ENCODE results near the gene FIBP. TPM values are rescaled to one million over a fixed set of nuclear protein-coding genes. Genes with fewer than 3 reads are reported as not detected.
A peak's percentile ranks its signal among the peaks of the same experiment; 100 is the strongest.

FIBP gene
- total RNA-seq, 1 experiment from 2014 or later: 80.8 TPM

DNA sequence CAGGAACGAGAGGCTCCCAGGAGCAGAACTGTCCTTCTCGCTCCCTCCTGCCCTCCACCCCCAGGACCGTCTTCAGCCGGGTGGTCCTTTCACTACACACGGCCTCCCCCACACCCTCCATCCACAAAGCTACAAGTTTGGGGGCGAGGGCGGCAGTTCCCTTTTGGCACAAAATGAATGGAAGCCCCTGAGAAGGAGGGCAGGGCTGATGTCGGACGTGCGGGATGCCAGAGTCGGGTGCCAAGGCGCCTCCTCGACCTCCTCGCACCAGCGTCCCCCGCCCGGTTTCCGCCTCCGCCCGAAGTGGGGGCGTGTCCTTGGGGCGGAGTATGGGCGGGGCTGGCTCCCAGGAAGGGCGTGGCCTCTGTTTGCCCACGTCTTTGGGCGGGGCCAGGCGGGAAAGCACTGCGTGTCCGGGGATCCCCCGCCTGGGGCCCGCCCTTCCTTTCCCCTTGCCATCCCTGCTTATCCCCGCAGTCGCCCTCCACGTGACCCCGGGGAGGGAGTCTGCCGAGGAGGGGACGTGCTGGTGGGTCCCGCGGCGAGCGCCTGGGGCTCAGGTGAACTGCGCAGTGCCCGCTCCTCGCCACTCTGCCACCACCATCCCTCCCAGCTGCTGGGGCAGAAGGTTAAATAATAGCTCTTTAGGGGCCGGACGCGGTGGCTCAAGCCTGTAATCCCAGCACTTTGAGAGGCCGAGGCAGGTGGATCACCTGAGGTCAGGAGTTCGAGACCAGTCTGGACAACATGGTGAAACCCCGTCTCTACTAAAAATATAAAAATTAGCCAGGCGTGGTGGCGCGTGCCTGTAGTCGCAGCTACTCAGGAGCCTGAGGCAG lies 14.7 kb downstream of the FIBP start:
- no peaks in the 10 kb centered on the region for H3K36me3 Mint-ChIP-seq (ENCODE audit: insufficient read depth, unreplicated experiment)
- H3K27ac Mint-ChIP-seq (ENCODE audit: low read depth, unreplicated experiment): peak overlapping the region; percentile 87
- no TSS peak for BruUV-seq (replicated peaks)
- ChIA-PET CTCF (interaction anchor here (0.6 to 2.1 kb wide), 7 partner anchors 11 to 162 kb away, joined by 3 to 20 read pairs (median 4); partner anchors contain the start of genes CCDC85B, FIBP, KAT5 and MUS81), POLR2A (interaction anchor here (0.6 to 2.2 kb wide), 10 partner anchors 11 to 487 kb away, joined by 3 to 18 read pairs (median 4); partner anchors contain the start of genes C11orf68, CCDC85B, CFL1 and FIBP)
- H3K4me1 Mint-ChIP-seq (ENCODE audit: insufficient read depth, unreplicated experiment): peaks cover 7% of the 10 kb centered on the region
- no peaks in the 10 kb centered on the region for H3K27me3 Mint-ChIP-seq (ENCODE audit: insufficient read depth, unreplicated experiment)
- intact Hi-C loops (cut with micrococcal nuclease): no loop called here
- TF ChIP-seq, protein P1, sequence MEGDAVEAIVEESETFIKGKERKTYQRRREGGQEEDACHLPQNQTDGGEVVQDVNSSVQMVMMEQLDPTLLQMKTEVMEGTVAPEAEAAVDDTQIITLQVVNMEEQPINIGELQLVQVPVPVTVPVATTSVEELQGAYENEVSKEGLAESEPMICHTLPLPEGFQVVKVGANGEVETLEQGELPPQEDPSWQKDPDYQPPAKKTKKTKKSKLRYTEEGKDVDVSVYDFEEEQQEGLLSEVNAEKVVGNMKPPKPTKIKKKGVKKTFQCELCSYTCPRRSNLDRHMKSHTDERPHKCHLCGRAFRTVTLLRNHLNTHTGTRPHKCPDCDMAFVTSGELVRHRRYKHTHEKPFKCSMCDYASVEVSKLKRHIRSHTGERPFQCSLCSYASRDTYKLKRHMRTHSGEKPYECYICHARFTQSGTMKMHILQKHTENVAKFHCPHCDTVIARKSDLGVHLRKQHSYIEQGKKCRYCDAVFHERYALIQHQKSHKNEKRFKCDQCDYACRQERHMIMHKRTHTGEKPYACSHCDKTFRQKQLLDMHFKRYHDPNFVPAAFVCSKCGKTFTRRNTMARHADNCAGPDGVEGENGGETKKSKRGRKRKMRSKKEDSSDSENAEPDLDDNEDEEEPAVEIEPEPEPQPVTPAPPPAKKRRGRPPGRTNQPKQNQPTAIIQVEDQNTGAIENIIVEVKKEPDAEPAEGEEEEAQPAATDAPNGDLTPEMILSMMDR (IDR thresholded peaks at IDR 0.05; ENCODE audit: unreplicated experiment): no peak
- DNase-seq (ENCODE audit: unreplicated experiment): peak; percentile 92
- no peaks in the 10 kb centered on the region for H3K9me3 Mint-ChIP-seq (ENCODE audit: unreplicated experiment)
- H3K4me3 Mint-ChIP-seq (ENCODE audit: unreplicated experiment): peak overlapping the region; percentile 78

DNA sequence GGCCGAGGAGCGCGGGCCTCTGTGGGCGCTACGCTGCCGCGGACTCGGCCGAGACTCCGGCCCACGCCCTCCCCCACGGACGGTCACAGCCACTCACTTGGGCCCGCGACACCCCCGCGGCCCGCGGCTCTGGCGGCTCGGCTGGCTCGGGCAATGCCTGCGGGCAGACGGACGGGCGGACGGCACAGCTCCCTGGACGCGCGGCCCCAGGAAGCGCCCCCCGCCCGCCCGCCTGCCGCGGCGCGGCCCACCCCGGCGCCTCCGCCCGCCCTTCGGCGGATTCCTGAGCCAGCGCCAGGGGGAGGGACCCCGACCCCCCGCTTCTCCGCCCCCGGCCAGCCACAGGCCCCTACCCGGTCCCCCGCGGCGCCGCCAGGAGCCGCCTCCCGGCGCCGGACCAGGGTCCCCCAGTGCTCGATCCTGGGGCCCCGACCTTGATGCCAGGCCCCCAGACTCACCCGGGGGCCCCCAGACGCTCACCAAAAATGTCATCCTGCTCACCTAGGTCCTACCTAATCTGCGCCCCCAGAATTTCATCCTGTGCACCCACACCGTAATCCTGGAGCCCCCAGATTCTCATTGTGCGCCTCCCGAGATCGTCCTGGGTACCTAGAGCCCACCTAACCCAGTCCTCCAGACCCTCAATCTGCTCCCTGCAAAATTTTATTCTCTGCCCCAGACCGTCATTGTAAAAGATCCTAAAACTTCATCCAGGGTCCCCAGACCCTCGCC lies 15.5 kb downstream of the FIBP start, which contains the start of gene EFEMP2:
Gene EFEMP2 (minus strand): TSS at position 215 of the 732 bp plus-strand sequence. CDS start 446 bp downstream, outside the sequence.
- Mint-ChIP-seq H3K9me3 (ENCODE audit: unreplicated experiment) (no peaks in the 10 kb centered on the region), H3K4me3 (ENCODE audit: unreplicated experiment) (peak within 1 kb of the TSS; percentile 78), H3K27ac (ENCODE audit: low read depth, unreplicated experiment) (peak within 1 kb of the TSS; percentile 87), H3K4me1 (ENCODE audit: insufficient read depth, unreplicated experiment) (peaks cover 7% of the 10 kb centered on the region), H3K27me3 (ENCODE audit: insufficient read depth, unreplicated experiment) (no peaks in the 10 kb centered on the region), H3K36me3 (ENCODE audit: insufficient read depth, unreplicated experiment) (no peaks in the 10 kb centered on the region)
- DNase-seq (ENCODE audit: unreplicated experiment): no peak
- ChIA-PET CTCF (interaction anchor here (1.8 to 4.5 kb wide), 3 partner anchors 12 to 13 kb away, joined by 15 to 41 read pairs (median 20); partner anchors contain the start of gene MUS81), POLR2A (interaction anchor here (0.7 to 4.6 kb wide), 7 partner anchors 13 to 258 kb away, joined by 3 to 57 read pairs (median 4); partner anchors contain the start of genes CATSPER1, CCDC85B, CFL1 and FIBP)
- TF ChIP-seq, protein P1 (IDR thresholded peaks at IDR 0.05; ENCODE audit: unreplicated experiment): no peak
- intact Hi-C loops (cut with micrococcal nuclease): no loop called here
- BruUV-seq (replicated peaks): no TSS peak

DNA sequence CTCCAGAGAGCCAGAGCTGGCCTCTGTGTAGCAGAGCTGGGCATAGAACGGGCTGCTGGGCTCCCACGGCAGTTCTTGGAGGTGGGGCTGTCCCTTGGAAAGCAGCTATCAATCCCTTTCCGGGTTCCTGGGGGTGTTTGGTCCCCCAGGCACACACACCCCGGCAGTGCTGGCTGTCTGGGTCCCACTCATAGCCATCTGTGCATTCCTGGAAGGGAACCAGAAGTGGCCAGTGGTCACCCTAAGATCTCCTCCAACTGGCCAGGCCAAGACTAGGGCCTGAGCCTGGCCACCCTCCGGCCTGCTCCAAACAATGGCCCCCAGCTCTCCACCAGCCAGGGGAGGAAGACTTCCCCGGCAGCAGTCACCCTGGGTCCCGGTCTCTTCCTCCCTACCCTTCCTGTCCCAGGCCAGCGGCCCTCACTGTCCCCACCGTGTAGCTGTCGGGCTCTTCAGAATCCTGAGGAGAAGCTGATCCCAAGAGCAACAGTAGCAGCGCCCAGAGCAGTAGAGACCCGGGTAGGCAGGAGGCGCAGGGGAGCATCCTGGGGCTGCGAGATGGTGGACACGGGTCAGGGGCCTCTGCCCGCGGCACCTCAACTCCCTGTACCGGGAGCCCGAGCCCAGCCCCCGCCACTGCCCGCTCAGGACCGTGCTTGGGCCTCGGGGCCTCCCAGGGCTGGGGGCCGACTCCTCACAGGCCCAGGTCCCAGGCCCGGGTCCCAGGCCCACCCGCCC lies 16.3 kb downstream of the FIBP start:
- H3K4me1 Mint-ChIP-seq (ENCODE audit: insufficient read depth, unreplicated experiment): peaks cover 7% of the 10 kb centered on the region
- peaks cover 5% of the 10 kb centered on the region for H3K36me3 Mint-ChIP-seq (ENCODE audit: insufficient read depth, unreplicated experiment)
- peak overlapping the region; percentile 14 for H3K4me3 Mint-ChIP-seq (ENCODE audit: unreplicated experiment)
- H3K9me3 Mint-ChIP-seq (ENCODE audit: unreplicated experiment): no peaks in the 10 kb centered on the region
- intact Hi-C loops (cut with micrococcal nuclease): no loop called here
- no peak overlapping the region for H3K27ac Mint-ChIP-seq (ENCODE audit: low read depth, unreplicated experiment)
- H3K27me3 Mint-ChIP-seq (ENCODE audit: insufficient read depth, unreplicated experiment): no peaks in the 10 kb centered on the region
- POLR2A ChIA-PET: interaction anchor here (0.6 to 4.6 kb wide), 9 partner anchors 12 to 269 kb away, joined by 3 to 57 read pairs (median 3); partner anchors contain the start of genes CATSPER1, CCDC85B, CFL1 and FIBP
- no peak for DNase-seq (ENCODE audit: unreplicated experiment)
- CTCF ChIA-PET: interaction anchor here (1.3 to 4.5 kb wide), 4 partner anchors 12 to 173 kb away, joined by 4 to 41 read pairs (median 11); partner anchors contain the start of gene MUS81
- TF ChIP-seq, protein P1 (IDR thresholded peaks at IDR 0.05; ENCODE audit: unreplicated experiment): no peak
- no TSS peak for BruUV-seq (replicated peaks)

Data from MCF 10A (cell line).